GM18951 (cell line): ENCODE results near the gene PCDHGB5.
"Not testable (repeated sequence)": the region's sequence is repeated elsewhere in the genome, so short reads cannot be mapped to it uniquely, and the experiment has no call there.

Source experiments
- POLR2A ChIP-seq: IDR thresholded peaks from 4 replicates; pipeline ENCODE4 v1.6.1; 2011; ENCODE audit warnings: mild to moderate bottlenecking; ENCODE audit not compliant: insufficient read length, insufficient read depth; ENCODE audit errors: extremely low read depth
- in situ Hi-C: fragments of 300-500 bp; cut with MboI; formaldehyde crosslinking; loops from one replicate; pipeline ENCODE4 v1.12.0; 2022; ENCODE audit warnings: low sequenced_read_pairs, mixed read lengths, inconsistent platforms; ENCODE audit not compliant: unreplicated experiment

PCDHGB5 gene

GRCh38 chr5:141397756-141398551 is at the start of gene PCDHGB5:
PCDHGB5 (plus strand) TSS chr5:141397947; CDS start chr5:141398128, 181 bp downstream.
- in situ Hi-C loops = not testable (repeated sequence)

- TF ChIP-seq POLR2A = no peak
- in situ Hi-C loops = no loop called here
These were observed 47.7 kb upstream of the PCDHGB5 start, which contains the start of gene PCDHGB1 for GRCh38 chr5:141349917-141350619. PCDHGB1 (plus strand) TSS chr5:141350099; CDS start chr5:141350261, 162 bp downstream.

- no peak for TF ChIP-seq POLR2A
These were observed 46.2 kb upstream of the PCDHGB5 start for GRCh38 chr5:141351591-141351990.

GRCh38 chr5:141354900-141355469 is 42.8 kb upstream of the PCDHGB5 start, which contains the start of gene PCDHGA4:
PCDHGA4 (plus strand) TSS chr5:141355021; CDS start chr5:141355108, 87 bp downstream.
- no peak for TF ChIP-seq POLR2A
- in situ Hi-C loops = no loop called here

More at GRCh38 chr5:141351591-141351990, 46.2 kb upstream of the PCDHGB5 start:
- in situ Hi-C loops = no loop called here

- no peak for TF ChIP-seq POLR2A
- in situ Hi-C loops = no loop called here
These were observed 42.1 kb upstream of the PCDHGB5 start for GRCh38 chr5:141355641-141356040.

- in situ Hi-C loops = no loop called here
- TF ChIP-seq POLR2A = no peak
These were observed 41.6 kb upstream of the PCDHGB5 start for GRCh38 chr5:141356133-141356532.

GRCh38 chr5:141356950-141357349 is 40.8 kb upstream of the PCDHGB5 start:
- in situ Hi-C loops = no loop called here
- TF ChIP-seq POLR2A = no peak

- no peak for TF ChIP-seq POLR2A
- in situ Hi-C loops = no loop called here
These were observed 37.8 kb upstream of the PCDHGB5 start, which contains the start of gene PCDHGB2 for GRCh38 chr5:141359790-141360426. PCDHGB2 (plus strand) TSS chr5:141359994; CDS start chr5:141360136, 142 bp downstream.

- in situ Hi-C loops = no loop called here
- no peak for TF ChIP-seq POLR2A
These were observed 37.1 kb upstream of the PCDHGB5 start for GRCh38 chr5:141360685-141361084.

- in situ Hi-C loops = no loop called here
These were observed 35.0 kb upstream of the PCDHGB5 start for GRCh38 chr5:141362719-141363118.

GRCh38 chr5:141363952-141364660 is 33.6 kb upstream of the PCDHGB5 start, which contains the start of gene PCDHGA5:
PCDHGA5 (plus strand) TSS chr5:141364162; CDS start chr5:141364331, 169 bp downstream.
- in situ Hi-C loops = no loop called here
- TF ChIP-seq POLR2A = no peak

More at GRCh38 chr5:141362719-141363118, 35.0 kb upstream of the PCDHGB5 start:
- no peak for TF ChIP-seq POLR2A
